GM21528 (cell line): Measurements from ENCODE around the gene RNGTT.
"Not testable (repeated sequence)": the region's sequence is repeated elsewhere in the genome, so short reads cannot be mapped to it uniquely, and the experiment has no call there.

ENCODE experiments used
- ATAC-seq: cut with Tn5 transposase; IDR thresholded peaks from one replicate; pipeline ENCODE4 v1.9.1; 2021; ENCODE audit warnings: mild to moderate bottlenecking, moderate library complexity; ENCODE audit not compliant: unreplicated experiment, low FRiP score

The RNGTT gene

DNA sequence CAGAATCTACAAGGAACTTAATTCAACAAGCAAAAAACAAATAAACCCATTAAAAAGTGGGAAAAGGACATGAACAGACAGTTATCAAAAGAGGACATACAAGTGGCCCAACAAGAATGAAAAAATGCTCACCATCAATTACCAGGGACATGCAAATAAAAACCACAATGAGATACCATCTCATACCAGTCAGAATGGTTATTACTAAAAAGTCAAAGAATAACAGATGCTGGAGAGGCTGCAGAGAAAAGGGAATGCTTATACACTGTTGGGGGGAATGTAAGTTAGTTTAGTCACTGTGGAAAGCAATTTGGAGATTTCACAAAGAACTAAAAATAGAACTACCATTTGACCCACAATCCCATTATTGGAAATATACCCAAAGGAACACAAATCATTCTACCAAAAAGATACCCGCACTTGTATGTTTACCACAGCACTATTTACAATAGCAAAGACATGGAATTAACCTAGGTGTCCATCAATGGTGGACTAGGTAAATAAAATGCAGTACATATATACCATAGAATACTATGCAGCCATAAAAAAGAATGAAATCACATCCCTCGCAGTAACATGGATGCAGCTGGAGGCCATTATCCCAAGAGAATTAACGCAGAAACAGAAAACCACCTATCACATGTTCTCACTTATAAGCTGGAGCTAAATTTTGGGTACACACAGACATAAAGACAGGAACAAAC lies 48.4 kb downstream of the RNGTT start:
- ATAC-seq = no peak

DNA sequence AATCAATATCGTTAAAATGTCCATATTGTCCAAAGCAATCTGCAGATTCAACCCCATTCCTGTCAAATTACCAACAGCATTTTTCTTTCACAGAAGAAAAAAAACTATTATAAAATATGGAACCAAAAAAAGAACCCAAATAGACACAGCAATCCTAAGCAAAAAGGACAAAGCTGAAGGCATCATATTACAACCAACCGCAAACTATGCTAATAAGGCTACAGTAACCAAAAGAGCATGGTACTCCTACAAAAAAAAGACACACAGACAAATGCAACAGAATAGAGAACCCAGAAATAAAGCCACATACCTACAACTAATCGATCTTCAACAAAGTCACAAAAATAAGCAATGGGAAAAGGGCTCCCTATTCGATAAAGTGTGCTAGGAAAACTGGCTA lies 49.2 kb downstream of the RNGTT start:
- no peak for ATAC-seq

DNA sequence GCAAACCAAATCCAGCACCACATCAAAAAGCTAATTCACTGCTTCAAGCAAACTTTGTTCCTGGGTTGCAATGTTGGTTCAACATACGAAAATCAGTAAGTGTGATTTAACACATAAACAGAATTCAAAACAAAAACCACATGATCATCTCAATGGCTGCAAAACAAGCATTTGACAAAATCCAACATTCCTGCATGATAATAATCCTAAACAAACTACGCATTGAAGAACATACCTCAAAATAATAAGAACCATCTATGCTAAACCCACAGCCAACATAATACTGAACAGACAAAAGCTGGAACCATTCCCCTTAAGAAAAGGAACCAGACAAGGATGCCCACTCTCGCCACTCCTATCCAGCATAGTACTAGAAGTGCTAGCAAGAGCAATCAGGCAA lies 49.9 kb downstream of the RNGTT start:
- ATAC-seq = no peak

DNA sequence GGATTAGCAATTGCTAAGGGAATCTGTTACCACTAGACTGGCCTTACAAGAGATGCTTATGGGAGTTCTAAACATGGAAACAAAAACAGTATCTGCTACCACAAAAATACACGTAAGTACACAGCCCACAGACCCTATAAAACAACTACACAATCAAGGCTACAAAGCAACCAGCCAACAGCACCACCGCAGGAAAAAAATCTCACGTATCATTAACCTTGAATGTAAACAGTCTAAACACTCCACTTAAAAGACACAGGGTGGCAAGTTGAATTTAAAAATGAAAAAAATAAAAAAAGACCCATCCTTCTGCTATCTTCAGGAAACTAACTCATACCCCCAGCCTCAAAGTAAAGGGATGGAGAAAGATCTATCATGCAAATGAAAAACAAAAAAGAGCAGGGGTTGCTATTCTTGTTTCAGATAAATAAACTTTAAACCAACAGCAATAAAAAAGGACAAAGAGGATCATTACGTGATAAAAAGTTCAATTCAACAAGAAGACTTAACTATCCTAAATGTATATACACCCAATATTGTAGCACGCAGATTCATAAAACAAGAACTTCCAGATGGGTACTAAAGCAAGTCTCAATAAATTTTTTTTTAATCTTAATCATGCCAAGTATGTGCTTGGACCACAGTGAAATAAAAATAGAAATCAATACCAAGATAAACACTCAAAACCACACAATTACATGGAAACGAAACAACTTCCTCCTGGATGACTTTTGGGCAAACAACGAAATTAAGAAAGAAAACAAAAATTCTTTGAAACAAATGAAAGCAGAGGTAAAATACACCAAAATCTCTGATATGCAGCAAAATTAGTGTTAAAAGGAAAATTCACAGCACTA lies 52.3 kb downstream of the RNGTT start:
- ATAC-seq = no peak

DNA sequence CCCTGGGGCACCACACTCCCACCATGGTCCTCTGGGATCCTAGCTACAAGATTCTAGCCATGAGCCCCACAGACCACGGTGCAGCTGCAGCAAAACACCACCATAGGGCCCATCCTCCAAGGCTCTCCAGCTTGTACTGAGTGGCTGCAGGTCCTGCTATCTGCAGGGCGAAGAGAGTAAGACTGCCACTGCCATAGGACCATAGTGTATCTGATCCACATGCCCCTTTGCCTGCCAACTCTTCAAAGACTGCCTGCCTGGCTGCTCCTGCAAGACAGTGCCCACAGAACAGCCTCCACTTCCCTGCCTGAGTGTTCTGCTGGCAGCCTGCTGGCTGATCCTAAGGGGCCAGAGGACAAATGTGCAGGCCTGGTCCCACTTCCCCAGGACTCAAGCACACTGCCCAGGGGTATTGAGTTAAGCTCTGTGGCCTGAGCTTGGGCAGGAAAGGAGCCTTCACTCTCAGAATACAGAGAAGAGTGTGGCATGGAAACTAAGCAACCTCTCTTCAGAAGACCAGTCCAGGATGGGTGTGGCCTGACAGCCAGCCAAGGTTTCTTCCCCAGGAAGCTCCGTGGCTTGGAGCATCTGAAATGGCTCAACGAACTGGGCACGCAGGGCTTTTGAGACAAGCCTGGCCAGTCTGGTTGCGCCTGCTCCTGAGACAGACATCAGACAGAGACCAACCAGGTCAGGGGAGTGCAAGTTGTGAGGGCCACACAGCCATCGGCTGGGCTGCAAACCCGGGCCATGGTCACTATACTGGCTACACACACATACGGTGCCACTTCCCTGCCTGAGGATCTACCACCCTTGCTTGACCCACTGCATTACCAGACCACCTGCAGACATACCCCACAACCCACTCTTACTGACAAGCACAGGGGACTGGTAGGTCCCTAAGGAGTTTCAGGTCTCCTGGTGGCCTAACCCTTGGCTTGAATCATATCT lies 54.5 kb downstream of the RNGTT start:
- no peak for ATAC-seq

DNA sequence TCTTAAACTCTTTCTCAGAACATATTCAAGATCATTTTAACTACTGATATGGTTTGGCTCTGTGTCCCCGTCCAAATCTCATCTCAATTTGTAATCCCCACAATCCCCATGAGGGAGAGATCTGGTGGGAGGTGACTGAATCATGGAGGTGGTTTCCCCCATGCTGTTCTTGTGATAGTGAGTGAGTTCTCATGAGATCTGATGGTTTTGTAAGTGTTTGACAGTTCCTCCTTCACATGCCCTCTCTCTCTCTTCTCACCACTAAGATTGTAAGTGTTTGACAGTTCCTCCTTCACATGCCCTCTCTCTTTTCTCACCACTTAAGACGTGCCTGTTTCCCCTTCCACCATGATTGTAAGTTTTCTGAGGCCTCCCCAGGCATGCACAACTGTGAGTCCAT lies 56.3 kb downstream of the RNGTT start:
- not testable (repeated sequence) for ATAC-seq

DNA sequence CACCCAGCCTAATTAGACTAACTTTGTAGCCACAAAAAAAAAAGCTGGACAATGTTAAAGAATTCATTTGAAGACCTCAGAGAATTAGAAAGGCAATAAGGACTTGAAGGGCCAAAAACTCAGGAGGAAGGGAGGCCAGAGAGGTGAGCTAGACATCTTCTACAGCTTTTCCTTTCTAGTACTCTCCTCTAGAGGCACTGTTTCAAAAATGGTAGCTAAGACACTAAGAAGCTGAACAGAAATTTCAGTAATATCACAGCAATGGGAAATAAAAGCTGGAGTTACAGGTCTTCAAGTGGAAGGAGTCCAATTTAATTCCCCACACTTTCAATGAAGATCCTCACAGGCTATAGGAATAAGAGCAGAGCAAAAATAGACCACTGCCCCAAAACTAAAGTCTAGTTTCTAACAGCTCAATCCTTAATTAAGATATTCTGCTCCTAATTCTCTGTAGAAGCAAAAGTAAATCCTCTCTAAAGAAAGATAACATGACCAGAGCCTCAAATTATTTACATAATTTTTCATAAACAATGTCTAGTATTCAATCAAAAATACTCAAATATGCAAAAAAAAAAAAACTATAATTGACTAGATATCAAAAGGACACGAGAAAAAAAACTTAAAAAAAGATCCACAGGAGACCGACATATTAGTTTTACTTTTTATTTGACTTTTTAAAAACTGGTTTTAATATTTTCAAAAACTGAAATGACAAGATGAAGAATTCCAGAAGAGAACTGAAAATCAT lies 63.7 kb downstream of the RNGTT start:
- ATAC-seq = no peak

DNA sequence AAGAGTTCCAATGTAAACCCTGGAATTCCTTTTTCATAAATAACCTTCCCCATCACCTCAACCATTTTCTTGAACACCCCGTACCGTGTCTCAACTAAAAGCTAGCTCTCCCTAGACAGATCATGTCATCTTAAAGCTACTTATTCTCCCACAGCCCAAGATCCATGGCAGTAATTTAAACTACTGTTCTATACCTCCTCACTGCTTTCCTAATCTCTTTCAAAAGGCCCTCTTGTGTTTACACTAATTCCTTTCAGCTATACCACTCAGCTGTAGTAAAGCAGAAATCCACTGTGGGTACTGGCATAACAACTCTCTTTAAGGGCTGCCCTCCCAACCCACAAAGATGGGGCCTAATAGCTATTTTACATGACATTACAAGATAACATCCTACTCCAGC lies 67.5 kb downstream of the RNGTT start:
- no peak for ATAC-seq

DNA sequence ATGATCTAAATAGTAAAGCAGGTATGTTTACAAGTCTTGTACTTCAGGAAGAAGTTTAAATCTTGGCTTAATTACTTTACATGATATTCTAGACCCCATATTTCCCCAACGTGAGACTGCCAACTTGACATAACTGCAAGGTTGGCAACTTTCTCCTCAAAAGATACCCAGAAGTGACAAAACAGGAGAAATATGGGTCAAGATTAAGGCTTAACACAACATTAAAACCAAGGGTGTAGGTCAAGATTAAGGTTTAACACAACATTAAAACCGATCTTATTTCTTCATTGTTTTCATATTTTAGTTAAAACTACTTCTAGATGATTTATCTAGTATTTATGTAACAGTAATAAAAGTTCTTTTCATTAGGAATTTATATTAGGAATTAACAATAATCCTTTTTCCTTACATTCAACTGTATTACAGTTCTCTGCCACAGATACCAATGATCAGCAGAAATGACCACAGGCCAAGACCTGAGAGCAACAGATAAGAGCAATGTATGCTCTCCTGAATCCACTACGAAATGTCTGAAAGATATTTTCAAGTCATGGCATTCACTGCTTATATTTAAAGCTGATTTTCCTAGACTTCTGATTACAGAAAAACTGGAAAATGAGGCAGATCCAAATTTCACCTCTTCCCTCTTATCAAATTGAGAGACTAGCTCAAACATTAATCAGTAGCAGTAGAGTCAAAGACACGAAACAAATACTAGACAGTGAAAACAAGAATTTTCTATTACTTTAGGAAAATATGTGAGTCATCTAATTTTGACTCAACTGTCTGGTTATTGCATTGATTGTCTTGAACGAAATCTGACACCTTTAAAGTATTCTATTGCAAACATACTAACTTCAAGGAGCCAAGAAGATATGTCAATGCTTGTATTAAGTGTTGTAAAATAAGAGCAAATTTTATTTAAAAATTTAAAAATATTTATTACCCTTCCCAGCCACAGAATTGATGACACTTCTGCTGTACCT lies 72.3 kb downstream of the RNGTT start:
- no peak for ATAC-seq

DNA sequence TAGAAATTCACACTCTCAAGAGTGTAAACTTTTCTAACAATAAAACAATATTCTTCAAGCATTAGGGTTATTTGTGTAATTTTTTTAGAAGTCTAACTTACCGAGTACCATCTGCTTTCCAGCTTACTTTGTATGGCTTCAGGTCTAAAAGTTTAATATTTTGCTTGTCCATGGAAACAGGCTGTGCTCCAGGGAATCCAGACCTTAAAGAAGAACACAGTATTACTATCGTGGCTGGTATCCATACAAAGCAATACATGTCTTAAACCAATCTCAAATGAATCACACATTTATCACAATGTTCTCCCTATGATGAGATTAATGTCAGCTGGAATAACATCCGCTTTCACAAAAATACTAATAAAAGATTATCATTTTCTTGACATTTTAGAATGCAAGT lies 73.0 kb downstream of the RNGTT start:
- no peak for ATAC-seq

DNA sequence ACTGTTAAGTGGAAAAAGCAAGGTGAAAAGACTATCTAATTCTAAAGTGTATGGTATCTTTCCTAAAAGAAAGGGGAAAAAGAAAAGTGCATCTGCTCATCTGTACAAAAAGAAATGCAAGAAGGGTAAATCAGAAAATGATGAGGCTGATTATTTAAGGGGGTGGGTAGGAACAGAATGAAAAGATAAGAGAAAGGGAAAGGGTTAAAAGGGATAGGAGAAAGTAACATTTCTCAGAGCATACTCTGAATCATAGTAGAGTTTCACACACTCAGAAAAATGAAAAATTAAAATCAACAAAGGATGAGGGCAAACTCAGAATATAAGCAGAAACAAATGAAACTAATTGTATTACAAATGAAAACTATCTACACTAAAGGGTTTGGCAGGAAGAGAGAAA lies 79.1 kb downstream of the RNGTT start:
- no peak for ATAC-seq

DNA sequence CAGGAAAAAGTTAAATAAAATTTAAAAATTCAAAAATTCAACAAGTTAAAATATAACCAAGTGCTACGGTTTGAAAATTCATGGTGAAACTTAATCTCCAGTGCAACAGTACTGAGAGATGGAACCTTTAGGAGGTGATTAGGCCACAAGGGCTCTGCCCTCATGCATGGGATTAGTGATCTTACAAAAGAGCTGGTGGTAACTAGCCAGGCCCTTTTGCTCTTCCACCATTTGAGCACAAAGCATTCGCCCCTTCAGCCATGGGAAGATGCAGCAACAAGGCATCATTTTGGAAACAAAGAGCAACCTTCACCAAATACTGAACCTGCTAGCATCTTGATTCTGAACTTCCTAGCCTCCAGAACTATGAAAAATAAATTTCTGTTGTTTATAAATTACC lies 80.9 kb downstream of the RNGTT start:
- ATAC-seq = no peak

DNA sequence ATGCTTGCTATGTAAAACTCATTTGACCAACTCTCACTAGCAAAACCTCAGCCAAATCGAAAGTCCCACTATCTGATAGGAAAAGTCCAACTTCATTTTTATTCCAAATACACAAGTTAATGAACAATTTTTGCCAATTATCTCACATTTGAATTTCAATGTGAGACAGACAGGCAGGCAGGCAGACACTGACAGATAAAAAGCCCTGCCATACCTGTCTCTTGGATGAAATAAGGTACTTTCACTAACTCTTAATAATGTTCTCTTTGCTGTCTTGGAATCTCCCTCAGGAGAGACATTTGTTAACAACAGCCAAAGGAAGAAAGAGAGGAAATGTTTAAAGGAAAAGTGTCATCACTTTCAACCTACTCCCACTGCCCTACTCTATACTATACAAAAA lies 82.0 kb downstream of the RNGTT start:
- no peak for ATAC-seq

DNA sequence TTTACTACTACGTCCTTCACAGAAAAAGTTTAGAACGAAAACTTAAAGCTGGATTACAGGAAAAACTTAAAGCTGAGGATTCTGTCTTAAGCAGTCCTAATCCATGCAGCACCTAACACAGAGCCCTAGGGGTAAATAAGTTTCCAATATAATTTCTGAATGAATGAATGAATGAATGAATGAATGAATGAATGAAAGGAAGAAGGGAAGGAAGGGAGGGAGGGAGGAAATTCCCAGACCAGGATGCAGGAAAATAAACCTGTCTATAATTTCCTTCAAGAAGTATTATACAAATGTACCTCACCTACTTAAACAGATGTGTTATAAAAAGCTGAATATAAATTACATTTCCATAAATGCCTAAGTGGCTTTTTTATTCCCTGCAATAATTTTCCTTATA lies 83.4 kb downstream of the RNGTT start:
- no peak for ATAC-seq

DNA sequence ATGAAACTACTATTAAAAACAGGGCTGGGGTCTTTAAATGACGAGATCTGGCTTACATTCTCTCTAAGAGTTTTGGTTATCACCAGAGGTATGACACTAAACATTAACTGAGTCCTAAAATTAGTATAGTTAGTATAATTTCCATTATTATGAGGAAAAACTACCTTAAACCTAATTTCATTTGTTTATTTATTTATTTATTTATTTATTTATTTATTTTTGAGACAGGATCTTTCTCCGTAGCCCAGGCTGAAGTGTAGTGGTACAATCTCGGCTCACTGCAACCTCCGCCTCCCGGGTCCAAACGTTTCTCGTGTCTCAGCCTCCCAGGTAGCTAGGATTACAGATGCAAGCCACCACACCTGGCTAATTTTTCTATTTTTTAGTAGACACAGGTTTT lies 85.5 kb downstream of the RNGTT start:
- ATAC-seq = no peak

DNA sequence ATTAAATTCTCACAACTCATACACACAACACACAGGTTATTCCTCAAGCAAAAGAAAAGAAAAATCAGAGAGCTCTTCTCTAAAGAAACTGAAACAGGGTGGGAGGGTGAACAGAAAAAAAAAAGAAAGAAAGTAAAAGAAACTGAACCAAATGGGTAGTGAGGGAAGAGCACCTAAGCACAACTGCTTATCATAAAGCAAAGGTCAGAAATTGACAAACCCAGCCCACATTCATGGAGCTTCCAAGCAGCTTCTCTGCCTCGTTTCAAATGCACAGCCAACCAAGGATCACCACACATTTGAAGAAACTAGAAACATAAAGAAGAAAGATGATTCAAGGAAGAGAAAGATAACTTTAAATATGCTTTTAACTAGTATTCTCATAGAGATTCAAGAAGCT lies 90.5 kb downstream of the RNGTT start:
- no peak for ATAC-seq

DNA sequence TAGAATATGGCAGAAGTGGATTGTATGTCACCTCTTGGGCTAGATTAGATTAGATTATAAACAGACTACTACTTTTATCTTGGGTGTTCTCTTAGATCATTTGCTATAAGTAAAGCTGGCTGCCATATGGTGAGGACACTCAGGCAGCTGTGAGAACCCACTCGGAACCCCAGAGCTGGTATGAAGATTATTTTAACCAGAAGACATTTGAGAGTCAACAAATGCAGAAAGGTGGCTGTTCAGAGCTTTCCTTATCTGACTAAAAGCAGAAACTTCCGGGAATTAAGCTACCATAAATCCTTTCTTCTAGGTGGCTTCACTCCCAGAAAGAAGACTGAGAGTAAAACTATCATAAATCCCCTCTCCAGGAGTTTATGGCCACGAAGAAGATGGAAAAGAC lies 91.9 kb downstream of the RNGTT start:
- no peak for ATAC-seq

DNA sequence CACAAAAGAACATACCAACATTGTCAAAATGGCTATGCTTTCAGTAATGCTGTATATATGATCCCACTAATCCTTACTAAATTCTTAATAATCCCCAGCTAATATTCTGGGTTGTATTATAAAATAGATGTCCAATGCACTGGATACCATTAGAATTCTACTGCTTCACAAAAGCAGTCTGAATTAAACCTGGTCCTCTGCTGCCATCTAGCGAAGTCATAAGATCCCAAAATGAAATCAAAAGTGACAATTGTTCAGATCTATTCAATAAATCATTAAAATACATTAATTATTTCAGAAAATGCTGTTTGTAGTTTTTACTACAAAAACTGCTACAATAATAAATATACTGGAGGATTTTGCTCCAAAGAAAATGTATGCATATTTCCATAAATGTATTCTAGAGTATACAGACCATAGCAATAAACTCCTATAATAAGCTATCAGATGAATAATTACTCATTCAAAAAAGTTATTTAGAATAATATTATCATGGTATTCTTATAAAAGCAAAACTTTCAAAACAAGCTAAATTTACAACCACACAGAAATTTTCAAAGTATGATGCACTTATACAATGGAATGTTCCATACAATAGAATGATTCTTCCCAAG lies 92.6 kb downstream of the RNGTT start:
- no peak for ATAC-seq
